Measurements from ENCODE around the gene RAD51B.

- TF ChIP-seq YY1 (IDR thresholded peaks at IDR 0.05; ENCODE audit: insufficient read depth, insufficient read length) (no peak), ZNF274 (IDR thresholded peaks at IDR 0.05; ENCODE audit: low read depth, low read length) (no peak), SUZ12 (IDR thresholded peaks at IDR 0.05; ENCODE audit: extremely low read depth, insufficient read depth, insufficient read length) (no peak)
These were observed 902.6 kb downstream of the RAD51B start for GRCh38 chr14:68722186-68722585.
